CD4-positive, alpha-beta T cell treated with Interleukin-12 subunit alpha and Interleukin-12 subunit beta, for 1 hour (primary cell): ENCODE data around the gene TMEM202.
"Not testable (repeated sequence)": the region's sequence is repeated elsewhere in the genome, so short reads cannot be mapped to it uniquely, and the experiment has no call there.

Source experiments
- DNase-seq: peaks from one replicate; pipeline ENCODE4 v3.0.0-alpha.2; 2020

Gene TMEM202

DNA sequence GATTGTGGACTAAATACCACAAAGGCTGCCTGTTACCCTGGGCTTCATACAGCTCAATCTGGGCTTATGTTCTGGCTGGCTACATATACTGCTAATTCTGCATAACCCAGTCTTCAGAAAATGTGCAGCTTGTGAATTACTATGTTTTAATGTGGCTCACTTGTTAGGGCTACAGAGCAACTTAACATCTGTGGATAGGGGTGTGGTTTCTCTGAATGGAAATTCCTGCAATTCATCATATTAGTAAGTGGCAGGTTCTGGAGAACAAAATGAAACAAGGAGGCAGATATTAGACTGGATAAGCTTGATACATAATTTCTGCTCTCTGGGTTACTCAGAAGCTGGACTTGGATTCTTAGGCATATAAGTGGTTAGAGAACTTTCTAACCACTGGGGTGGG lies 6.7 kb downstream of the TMEM202 start:
- DNase-seq, result no peak

DNA sequence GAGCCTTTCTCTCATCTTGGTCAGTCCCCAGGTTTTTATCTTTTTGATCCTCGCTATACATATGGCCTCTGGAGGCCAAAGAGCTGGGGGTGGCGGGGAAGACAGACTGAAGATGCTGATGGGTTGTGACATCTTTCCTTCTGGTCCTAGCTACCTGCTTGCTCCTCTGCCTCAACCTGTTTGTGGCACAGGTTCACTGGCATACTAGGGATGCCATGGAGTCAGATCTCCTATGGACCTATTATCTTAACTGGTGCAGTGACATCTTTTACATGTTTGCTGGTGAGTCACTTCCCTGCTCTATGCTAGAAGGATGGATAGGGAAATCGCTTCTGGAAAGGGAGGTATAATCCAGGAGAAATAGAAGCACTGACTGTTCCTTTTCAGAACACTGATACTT lies 8.8 kb downstream of the TMEM202 start:
- no peak for DNase-seq

DNA sequence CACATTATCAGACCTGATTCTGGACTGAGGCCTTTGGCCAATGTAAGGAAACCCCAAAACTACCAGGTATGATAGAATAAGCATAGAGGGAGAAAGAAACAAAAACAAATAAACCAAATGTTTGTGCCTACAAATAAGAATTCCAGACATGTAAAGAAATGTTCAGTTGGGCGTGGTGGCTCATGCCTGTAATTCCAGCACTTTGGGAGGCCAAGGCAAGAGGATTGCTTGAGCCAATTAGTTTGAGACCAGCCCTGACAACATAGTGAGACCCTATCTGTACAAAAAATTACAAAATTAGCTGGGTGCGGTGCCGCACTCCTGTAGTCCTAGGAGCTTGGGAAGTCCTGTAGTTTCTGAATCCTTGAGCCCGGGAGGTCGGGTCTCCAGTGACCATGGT lies 13.0 kb downstream of the TMEM202 start:
- no peak for DNase-seq

DNA sequence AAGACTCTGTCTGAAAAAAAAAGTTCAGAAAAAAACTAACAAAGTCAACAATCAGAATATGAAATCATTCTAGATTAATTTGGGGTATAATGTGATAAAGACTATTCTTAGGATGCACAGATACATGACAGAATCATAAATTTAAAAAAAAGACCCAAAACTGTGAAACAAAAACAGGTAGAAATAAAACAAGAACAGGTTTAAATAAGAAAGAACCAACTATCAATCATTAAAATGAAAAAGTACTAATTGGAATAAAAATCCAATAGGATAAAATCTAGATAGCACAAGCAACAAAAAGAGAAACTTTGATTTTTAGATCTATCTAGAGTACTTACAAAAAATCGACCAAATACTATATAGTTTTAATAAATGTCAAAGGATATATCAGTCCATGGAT lies 13.4 kb downstream of the TMEM202 start:
- DNase-seq, result no peak

DNA sequence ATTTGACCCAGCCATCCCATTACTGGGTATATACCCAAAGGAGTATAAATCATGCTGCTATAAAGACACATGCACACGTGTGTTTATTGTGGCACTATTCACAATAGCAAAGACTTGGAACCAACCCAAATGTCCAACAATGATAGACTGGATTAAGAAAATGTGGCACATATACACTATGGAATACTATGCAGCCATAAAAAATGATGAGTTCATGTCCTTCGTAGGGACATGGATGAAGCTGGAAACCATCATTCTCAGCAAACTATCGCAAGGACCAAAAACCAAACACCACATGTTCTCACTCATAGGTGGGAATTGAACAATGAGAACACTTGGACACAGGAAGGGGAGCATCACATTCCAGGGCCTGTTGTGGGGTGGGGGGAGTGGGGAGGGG lies 15.2 kb downstream of the TMEM202 start:
- not testable (repeated sequence) for DNase-seq

DNA sequence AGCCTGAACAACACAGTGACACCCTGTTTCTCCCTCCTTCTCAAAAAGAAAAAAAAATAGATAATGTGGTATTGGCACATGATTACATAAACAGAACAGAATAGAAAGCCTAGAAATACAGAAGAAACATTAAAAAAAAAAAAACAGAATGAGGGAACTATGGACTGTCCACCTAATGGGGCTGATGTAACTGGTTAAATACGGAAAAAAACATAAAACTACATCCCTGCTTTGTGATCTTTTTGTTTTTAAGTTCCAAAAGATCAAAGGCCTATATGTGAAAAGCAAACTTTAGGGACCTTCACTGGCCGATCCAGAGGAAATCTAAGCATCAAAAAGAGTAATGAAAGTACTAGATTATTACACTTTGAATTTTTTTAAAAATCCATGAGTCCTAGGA lies 17.2 kb downstream of the TMEM202 start:
- no peak for DNase-seq

DNA sequence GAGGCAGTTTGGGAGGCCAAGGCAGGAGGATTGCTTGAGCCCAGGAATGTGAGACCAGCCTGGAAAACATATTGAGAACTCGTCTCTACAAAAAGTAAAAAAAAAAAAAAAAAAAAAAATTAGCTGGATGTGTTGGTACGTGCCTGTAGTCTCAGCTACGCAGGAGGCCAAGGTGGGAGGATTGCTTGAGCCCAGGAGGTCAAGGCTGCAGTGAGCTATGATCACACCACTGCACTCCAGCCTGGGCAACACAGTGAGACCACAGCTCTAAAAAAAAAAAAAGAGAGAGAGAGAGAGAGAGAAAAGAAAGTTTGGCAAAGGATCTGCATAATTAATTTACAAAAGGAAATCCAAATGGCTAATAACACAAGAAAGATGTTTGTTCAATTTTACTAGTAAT lies 21.7 kb downstream of the TMEM202 start:
- not testable (repeated sequence) for DNase-seq

DNA sequence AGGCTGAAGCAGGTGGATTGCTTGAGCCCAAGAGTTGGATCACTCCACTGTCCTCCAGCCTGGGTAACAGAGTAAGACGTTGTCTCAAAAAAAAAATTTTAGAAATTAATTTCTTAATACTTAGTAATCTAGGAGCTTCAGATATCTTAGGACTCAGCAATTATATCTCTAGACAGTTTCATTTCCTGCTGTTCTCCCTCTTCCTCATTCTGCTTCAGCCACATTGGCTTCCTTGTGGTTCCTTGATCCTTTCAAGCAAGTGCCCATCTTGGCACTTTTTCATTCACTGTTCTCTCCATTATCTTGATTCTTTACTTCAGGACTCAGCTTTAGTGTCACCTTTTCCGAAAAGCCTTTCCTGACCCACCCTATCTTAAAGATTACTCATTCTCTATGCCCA lies 22.5 kb downstream of the TMEM202 start:
- no peak for DNase-seq

DNA sequence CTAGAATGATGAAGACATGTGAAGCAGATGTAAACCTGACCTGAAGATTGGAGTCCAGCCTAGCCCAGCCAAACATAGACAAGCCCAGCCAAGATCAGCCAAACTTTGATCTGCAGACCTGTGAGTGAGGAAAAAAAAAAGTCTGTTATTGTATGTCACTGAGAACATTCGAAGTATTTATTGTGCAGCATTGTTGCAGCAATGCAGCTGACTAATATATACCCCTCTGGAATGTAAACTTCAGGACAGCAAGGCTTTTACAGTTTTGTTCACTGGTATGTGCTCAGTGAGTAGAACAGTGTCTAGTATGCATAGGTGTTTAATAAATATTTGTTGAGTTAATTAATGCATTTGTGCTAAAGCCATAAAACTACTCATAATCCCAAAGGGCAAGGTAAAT lies 23.4 kb downstream of the TMEM202 start:
- DNase-seq, result no peak

DNA sequence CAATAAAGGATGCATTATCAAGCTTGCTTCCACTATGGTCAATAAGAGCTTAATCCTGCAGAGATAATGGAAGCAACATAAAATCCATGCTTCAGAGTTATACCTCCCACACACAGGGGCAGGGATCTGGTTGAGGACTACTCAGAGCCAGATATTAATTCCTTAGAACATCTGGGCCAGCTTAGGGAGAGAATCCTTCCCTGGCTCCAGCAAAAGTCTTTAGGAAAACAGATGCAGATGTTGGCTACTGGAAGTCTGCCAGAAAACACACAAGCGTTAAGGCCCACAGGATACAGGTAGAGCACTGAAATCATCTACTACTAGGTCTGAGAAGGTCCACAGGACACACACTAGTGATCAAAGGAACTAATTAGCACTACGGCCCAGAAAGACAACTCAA lies 25.2 kb downstream of the TMEM202 start:
- DNase-seq, result no peak

DNA sequence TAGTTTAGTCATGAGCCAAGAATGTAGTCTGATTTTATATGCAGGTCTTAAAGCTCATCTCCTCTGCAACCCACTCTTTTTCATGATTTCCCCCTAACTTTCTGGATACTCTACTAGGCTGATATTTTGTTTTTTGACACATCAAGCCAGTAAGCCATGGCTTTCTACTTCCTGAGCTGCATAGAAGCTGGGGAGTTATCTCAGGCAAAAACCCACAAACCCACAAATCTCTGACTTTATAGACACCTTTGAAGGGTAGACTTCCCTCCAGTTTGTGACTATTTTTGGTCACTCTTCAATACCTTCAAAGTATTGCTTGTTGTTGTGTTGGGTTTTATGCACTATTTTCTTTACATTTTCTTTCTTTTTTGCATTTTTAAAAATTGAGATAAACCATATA lies 28.6 kb downstream of the TMEM202 start:
- no peak for DNase-seq

DNA sequence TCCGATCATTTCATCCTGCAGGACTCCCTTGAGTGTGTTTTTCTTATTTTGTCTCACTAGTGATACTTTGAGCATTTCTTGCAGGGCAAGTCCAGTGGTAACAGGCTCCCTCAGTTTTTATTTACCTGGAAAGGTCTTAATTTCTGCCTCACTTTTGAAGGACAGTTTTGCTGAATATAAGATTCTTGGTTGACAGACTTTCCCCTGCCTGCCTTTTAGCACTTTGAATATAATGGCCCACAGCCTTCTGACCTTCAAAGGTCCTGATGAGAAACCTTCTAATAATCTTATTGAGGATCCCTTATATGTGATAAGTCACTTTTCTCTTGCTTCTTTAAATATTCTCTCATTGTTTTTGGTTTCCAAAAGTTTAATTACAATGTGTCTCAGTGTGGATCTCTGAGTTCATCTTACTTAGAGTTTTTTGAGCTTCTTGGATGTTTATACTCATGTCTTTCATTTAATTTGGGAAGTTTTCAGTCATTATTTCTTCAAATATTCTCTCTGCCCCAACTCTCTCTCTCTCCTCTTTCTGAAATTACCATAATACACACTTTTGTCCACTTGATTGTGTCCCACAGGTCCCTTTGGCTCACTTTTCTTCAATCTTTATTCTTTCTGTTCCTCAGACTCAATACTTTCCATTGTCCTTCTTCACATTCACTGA lies 39.7 kb downstream of the TMEM202 start:
- no peak for DNase-seq

DNA sequence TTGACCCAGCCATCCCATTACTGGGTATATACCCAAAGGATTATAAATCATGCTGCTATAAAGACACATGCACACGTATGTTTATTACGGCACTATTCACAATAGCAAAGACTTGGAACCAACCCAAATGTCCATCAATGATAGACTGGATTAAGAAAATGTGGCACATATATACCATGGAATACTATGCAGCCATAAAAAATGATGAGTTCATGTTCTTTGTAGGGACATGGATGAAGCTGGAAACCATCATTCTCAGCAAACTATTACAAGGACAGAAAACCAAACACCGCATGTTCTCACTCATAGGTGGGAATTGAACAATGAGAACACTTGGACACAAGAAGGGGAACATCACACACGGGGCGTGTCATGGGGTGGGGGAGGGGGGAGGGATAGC lies 44.7 kb downstream of the TMEM202 start:
- not testable (repeated sequence) for DNase-seq

DNA sequence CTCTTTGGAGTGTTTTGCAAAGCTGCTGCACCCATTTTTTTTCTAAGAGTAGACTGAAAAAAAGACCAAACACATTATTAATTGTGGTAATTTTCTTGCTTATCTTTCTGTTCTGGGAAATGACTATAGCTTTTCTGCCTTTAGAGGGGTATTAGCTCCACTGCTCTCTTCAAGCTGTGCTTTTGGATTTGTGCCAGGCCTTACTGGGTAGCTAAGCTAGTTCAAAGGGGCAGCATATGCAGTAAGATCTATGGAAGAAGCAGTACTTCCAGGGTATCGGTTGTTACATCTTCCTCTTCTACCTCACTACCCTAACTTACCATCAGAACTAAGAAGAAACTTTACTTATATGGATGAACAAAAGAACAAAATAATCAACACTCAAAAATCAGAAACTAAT lies 47.3 kb downstream of the TMEM202 start:
- no peak for DNase-seq

DNA sequence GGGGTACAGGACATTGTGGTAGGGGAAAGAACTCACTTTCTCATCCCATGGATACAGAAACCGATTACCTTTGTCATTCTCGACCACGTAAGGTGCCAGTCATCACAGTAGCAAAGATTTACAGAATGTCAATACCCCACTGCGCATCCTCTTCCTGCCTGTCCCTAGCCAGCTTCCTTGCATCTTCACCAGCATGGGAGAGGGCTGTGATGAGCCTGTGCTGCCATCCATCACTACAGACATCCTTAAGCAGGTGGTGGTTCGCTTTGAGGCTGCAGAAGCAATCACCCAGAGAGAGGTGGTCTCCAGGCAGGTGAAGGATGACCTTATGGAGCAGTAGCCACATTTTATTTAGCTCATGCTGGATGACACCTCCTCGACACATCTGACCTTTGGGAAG lies 52.7 kb downstream of the TMEM202 start:
- DNase-seq, result no peak

DNA sequence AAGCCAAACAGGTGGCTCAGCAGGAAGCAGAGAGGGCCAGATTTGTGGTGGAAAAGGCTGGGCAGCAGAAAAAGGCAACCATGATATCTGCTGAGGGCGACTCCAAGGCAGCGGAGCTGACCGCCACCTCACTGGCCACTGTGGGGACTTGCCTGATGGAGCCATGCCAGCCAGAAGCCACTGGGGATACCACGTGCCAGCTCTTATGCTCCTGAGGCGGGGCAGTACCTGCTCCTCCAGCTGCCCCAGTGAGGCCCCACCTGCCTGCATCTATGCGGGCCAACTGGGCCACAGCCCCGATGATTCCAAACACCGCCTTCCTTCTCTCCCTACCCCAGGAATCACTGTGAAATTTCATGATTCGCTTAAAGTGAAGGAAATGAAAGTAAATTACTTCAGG lies 53.1 kb downstream of the TMEM202 start:
- no peak for DNase-seq

DNA sequence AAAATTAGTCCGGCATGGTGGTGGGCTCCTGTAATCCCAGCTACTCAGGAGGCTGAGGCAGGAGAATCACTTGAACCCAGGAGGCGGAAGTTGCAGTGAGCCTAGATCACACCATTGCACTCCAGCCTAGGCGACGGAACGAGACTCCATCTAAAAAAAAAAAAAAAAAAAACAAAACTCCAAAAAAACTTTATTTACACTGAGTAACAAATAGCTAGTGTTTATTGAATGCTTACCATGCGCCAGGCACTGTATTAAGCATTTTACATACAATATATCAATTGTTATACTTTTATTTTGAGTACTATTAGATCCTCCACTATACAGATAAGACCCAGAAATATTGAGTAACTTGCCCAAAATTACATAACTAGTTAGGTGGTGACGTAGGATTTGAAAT lies 58.6 kb downstream of the TMEM202 start:
- no peak for DNase-seq
